AG09319 (cell line): ENCODE measurements around the gene ITGBL1.

Source experiments
- DNase-seq: peaks from one replicate; pipeline ENCODE4 v3.0.0-alpha.2; 2010; ENCODE audit warnings: low read depth; ENCODE audit errors: extremely low read depth
- CTCF ChIP-seq: IDR thresholded peaks from 2 replicates; pipeline ENCODE4 v1.5.1; 2011; ENCODE audit warnings: low read depth, mild to moderate bottlenecking, inconsistent platforms, low read length, moderate library complexity

Gene ITGBL1

GRCh38 chr13:101614491-101614890, 162.0 kb downstream of the ITGBL1 start:
- no peak for TF ChIP-seq CTCF
- no peak for DNase-seq

- TF ChIP-seq CTCF = no peak
- no peak for DNase-seq
Observed at GRCh38 chr13:101618440-101619187, 166.1 kb downstream of the ITGBL1 start.

GRCh38 chr13:101621099-101621498, 168.6 kb downstream of the ITGBL1 start:
- no peak for TF ChIP-seq CTCF
- DNase-seq = no peak

GRCh38 chr13:101623470-101624209, 171.2 kb downstream of the ITGBL1 start:
- no peak for TF ChIP-seq CTCF
- no peak for DNase-seq

- no peak for TF ChIP-seq CTCF
- DNase-seq = no peak
Observed at GRCh38 chr13:101624210-101624922, 171.9 kb downstream of the ITGBL1 start.

GRCh38 chr13:101624981-101625380, 172.5 kb downstream of the ITGBL1 start:
- DNase-seq = no peak
- no peak for TF ChIP-seq CTCF

GRCh38 chr13:101626925-101627555, 174.6 kb downstream of the ITGBL1 start:
- DNase-seq = no peak
- TF ChIP-seq CTCF = no peak
